ENCODE data around the gene RRP1B.
A peak's percentile ranks its signal among the peaks of the same experiment; 100 is the strongest.
"Not testable (repeated sequence)": the region's sequence is repeated elsewhere in the genome, so short reads cannot be mapped to it uniquely, and the experiment has no call there.

RRP1B gene, protein sequence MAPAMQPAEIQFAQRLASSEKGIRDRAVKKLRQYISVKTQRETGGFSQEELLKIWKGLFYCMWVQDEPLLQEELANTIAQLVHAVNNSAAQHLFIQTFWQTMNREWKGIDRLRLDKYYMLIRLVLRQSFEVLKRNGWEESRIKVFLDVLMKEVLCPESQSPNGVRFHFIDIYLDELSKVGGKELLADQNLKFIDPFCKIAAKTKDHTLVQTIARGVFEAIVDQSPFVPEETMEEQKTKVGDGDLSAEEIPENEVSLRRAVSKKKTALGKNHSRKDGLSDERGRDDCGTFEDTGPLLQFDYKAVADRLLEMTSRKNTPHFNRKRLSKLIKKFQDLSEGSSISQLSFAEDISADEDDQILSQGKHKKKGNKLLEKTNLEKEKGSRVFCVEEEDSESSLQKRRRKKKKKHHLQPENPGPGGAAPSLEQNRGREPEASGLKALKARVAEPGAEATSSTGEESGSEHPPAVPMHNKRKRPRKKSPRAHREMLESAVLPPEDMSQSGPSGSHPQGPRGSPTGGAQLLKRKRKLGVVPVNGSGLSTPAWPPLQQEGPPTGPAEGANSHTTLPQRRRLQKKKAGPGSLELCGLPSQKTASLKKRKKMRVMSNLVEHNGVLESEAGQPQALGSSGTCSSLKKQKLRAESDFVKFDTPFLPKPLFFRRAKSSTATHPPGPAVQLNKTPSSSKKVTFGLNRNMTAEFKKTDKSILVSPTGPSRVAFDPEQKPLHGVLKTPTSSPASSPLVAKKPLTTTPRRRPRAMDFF

GRCh38 chr21:43659136-43660000 is at the start of gene RRP1B, which contains the start of gene HSF2BP:
RRP1B (plus strand) TSS chr21:43659560; CDS start chr21:43659665, 105 bp downstream.
HSF2BP (minus strand) TSS chr21:43659488; CDS start chr21:43658096, 1,392 bp downstream.
- Mint-ChIP-seq H3K27me3 (ENCODE audit: low read depth) (no peaks in the 10 kb centered on the region), H3K36me3 (ENCODE audit: low read depth) (peaks cover 17% of the 10 kb centered on the region), H3K4me3 (peak within 1 kb of the TSS; percentile 94), H3K4me1 (ENCODE audit: low read depth) (peaks cover 38% of the 10 kb centered on the region), H3K9me3 (no peaks in the 10 kb centered on the region), H3K27ac (peak within 1 kb of the TSS; percentile 90)

GRCh38 chr21:43611598-43612369 is 47.6 kb upstream of the RRP1B start:
- Mint-ChIP-seq H3K9me3 (no peaks in the 10 kb centered on the region), H3K27me3 (ENCODE audit: low read depth) (peaks cover 22% of the 10 kb centered on the region), H3K27ac (no peak overlapping the region), H3K4me3 (no peak overlapping the region), H3K4me1 (ENCODE audit: low read depth) (peaks cover 13% of the 10 kb centered on the region), H3K36me3 (ENCODE audit: low read depth) (no peaks in the 10 kb centered on the region)

DNA sequence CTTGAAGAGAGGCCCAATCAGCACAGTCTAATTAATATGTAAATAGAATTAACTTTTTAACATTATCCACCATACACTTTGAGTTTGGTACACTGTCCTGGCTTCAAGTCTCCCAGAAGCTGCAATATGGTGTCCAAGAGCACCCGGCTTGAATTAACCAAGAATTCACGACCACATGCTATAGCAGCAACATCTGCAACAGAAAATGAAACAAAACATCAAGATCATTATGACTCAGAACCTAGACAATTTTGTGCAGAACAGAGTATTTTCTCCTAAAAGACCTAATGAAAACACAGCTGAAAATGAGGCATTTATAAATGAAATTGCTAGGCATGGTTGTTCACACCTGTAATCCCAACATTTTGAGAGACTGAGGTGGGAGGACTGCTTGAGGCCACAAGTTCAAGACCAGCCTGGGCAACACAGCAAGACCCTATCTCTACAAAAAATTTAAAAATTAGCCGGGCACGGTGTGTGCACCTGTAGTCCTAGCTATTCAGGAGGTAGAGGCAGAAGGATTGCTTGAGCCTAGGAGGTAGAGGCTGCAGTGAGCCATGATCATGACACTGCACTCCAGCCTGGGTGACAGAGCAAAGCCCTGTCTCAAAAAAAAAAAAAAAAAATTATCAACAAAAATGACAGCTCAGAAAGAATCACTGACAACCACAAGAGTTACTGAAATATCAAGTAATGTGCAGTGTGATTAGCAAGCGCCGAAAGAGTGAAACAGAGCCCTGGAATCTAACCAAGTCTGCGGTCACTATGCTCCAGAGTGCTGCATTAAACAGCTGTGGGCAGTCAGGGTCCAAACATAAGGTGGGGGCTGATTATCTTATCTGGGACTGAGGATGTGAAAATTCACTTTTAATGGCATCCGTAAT is 45.4 kb upstream of the RRP1B start:
- Mint-ChIP-seq H3K4me1 (ENCODE audit: low read depth) (peaks cover 13% of the 10 kb centered on the region), H3K9me3 (no peaks in the 10 kb centered on the region), H3K4me3 (no peak overlapping the region), H3K27ac (no peak overlapping the region), H3K36me3 (ENCODE audit: low read depth) (no peaks in the 10 kb centered on the region), H3K27me3 (ENCODE audit: low read depth) (peaks cover 9% of the 10 kb centered on the region)

DNA sequence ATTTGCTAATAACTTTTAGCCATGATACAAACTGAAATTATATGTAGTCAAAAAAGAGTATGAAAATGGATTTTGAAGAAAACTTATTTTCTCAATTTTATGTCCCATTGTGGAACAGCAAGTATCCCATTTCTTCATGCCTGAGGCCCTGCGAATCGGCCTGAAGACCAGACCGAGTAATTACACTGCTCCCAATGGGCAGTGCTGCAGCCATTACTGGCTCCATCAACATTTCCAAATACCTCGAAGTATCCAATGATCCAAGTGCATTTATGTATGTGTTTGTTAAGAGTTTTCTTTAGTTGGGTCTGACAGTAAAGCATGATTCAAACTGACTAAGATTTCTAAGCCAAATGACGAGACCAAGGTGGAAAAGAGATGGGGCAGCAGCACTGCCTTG is 44.5 kb upstream of the RRP1B start:
- Mint-ChIP-seq H3K4me3 (no peak overlapping the region), H3K4me1 (ENCODE audit: low read depth) (peaks cover 13% of the 10 kb centered on the region), H3K27me3 (ENCODE audit: low read depth) (peaks cover 3% of the 10 kb centered on the region), H3K9me3 (no peaks in the 10 kb centered on the region), H3K36me3 (ENCODE audit: low read depth) (peaks cover 2% of the 10 kb centered on the region), H3K27ac (no peak overlapping the region)

GRCh38 chr21:43616861-43617260 is 42.5 kb upstream of the RRP1B start:
- not testable (repeated sequence) for H3K27ac Mint-ChIP-seq; H3K4me3 Mint-ChIP-seq; H3K27me3 Mint-ChIP-seq (ENCODE audit: low read depth); H3K9me3 Mint-ChIP-seq; H3K36me3 Mint-ChIP-seq (ENCODE audit: low read depth)
- peaks cover 13% of the 10 kb centered on the region for H3K4me1 Mint-ChIP-seq (ENCODE audit: low read depth)

DNA sequence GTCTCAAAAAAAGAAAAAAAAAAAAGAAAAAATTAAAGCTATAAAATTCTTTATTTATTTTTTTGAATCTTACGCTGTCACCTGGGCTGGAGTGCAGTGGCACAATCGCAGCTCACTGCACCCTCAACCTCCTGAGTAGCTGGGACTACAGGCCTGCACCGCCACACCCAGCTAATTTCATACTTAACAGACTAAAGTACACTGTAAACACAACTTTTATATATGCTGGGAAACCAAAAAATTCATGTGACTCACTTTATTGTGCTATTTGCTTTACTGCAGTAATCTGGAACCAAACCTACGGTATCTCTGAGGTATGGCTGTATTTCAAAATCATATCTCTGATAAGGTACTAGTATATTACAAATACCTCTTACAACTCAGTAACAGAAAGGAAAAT is 40.4 kb upstream of the RRP1B start:
- no peak overlapping the region for H3K4me3 Mint-ChIP-seq

DNA sequence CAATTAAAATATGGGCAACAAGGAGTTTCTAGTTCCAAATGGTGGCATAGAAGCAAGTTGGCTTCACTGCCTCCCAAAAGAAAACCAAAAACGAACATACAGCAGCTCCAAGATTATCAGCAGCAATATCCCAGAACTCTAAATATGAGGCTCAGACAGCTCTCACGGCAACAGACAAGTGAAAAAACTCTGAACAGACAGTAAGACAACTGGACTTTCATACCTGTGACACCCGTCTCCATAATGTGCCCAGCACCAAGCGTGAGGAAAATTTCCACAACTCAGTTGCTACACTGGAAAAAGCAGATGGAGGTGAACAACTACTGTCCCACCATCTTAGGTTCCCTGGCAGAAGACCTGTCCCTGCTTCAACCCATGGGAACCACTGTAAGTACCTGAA is 40.0 kb upstream of the RRP1B start:
- H3K27ac Mint-ChIP-seq, result no peak overlapping the region

More for the DNA sequence above, 40.4 kb upstream of the RRP1B start:
- H3K27ac Mint-ChIP-seq, result no peak overlapping the region
- peaks cover 2% of the 10 kb centered on the region for H3K36me3 Mint-ChIP-seq (ENCODE audit: low read depth)
- H3K9me3 Mint-ChIP-seq, result peaks cover 5% of the 10 kb centered on the region
- H3K4me1 Mint-ChIP-seq (ENCODE audit: low read depth), result peaks cover 1% of the 10 kb centered on the region
- H3K27me3 Mint-ChIP-seq (ENCODE audit: low read depth), result peaks cover 10% of the 10 kb centered on the region

DNA sequence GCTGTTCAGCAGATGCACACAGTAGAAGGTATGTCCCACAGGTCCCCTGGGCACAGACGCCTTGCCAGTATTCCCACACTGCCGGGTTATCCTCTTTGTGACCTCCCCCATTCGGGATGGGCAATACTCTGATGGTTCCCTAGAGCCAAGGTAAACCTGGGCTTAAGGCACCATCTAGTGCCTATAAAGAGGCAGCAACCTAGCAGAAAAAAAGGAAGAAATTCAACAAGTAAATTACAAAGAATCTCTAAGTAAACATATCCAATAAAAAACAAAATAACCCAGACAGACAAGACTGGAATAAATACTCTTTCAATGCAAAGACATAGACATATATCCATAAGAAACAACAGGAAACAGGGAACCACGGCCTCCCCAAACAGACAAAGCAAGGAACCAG is 39.5 kb upstream of the RRP1B start:
- Mint-ChIP-seq H3K4me3 (no peak overlapping the region), H3K27me3 (ENCODE audit: low read depth) (peaks cover 10% of the 10 kb centered on the region), H3K36me3 (ENCODE audit: low read depth) (peaks cover 2% of the 10 kb centered on the region), H3K27ac (no peak overlapping the region), H3K4me1 (ENCODE audit: low read depth) (no peaks in the 10 kb centered on the region), H3K9me3 (peaks cover 5% of the 10 kb centered on the region)

More for the DNA sequence above, 40.0 kb upstream of the RRP1B start:
- H3K4me3 Mint-ChIP-seq, result no peak overlapping the region
- peaks cover 5% of the 10 kb centered on the region for H3K9me3 Mint-ChIP-seq
- H3K4me1 Mint-ChIP-seq (ENCODE audit: low read depth), result no peaks in the 10 kb centered on the region
- H3K27me3 Mint-ChIP-seq (ENCODE audit: low read depth), result peaks cover 10% of the 10 kb centered on the region
- H3K36me3 Mint-ChIP-seq (ENCODE audit: low read depth), result peaks cover 2% of the 10 kb centered on the region

GRCh38 chr21:43622796-43623195 is 36.6 kb upstream of the RRP1B start:
- H3K27me3 Mint-ChIP-seq (ENCODE audit: low read depth), result peaks cover 18% of the 10 kb centered on the region
- H3K4me1 Mint-ChIP-seq (ENCODE audit: low read depth), result no peaks in the 10 kb centered on the region
- H3K36me3 Mint-ChIP-seq (ENCODE audit: low read depth), result peaks cover 2% of the 10 kb centered on the region
- no peak overlapping the region for H3K4me3 Mint-ChIP-seq
- peaks cover 5% of the 10 kb centered on the region for H3K9me3 Mint-ChIP-seq
- H3K27ac Mint-ChIP-seq, result no peak overlapping the region

DNA sequence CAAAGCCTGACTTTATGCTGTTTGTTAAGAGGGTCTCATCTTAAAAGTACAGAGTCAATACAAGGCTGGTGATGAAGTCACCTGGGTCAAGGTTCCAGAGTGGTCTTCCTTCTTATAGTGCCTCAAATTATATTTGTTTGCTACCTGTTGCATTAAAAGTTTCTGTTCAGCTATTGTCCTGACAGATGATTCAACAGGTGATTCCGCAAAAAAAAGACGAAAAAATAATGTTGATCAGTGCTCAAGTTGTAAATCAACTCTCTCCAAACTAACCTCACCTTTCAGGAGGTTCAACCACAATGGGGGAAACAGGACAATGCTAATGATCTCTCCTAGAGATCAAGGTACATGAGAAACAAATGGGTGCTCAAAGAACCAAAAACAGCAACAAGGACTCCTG is 35.8 kb upstream of the RRP1B start:
- H3K4me1 Mint-ChIP-seq (ENCODE audit: low read depth), result no peaks in the 10 kb centered on the region
- peaks cover 25% of the 10 kb centered on the region for H3K27me3 Mint-ChIP-seq (ENCODE audit: low read depth)
- H3K4me3 Mint-ChIP-seq, result no peak overlapping the region
- H3K9me3 Mint-ChIP-seq, result peaks cover 5% of the 10 kb centered on the region
- H3K27ac Mint-ChIP-seq, result no peak overlapping the region
- peaks cover 2% of the 10 kb centered on the region for H3K36me3 Mint-ChIP-seq (ENCODE audit: low read depth)

DNA sequence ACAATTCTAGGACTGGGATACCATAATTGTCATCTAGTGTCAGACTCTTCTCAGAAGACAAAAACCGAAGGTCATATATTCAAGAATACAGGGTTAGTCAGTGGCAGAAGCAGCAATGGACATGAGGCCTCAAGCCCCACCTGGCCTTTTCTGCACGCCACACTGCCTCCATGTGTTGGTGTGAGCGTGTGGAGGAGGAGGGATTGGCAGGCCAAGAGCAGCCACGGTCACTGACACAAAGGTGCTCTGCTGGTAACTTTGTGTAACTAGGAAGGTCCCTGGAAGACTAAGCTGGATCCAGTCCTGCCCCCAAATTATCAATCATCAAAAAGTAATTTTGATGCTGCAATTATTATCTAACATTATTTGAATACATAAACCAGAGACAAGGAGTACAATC is 35.0 kb upstream of the RRP1B start:
- Mint-ChIP-seq H3K9me3 (peaks cover 5% of the 10 kb centered on the region), H3K4me3 (no peak overlapping the region), H3K36me3 (ENCODE audit: low read depth) (no peaks in the 10 kb centered on the region), H3K4me1 (ENCODE audit: low read depth) (no peaks in the 10 kb centered on the region), H3K27me3 (ENCODE audit: low read depth) (peaks cover 28% of the 10 kb centered on the region), H3K27ac (no peak overlapping the region)

- no peak overlapping the region for H3K4me3 Mint-ChIP-seq
- H3K9me3 Mint-ChIP-seq, result no peaks in the 10 kb centered on the region
- no peaks in the 10 kb centered on the region for H3K36me3 Mint-ChIP-seq (ENCODE audit: low read depth)
- no peaks in the 10 kb centered on the region for H3K4me1 Mint-ChIP-seq (ENCODE audit: low read depth)
- H3K27ac Mint-ChIP-seq, result no peak overlapping the region
- peaks cover 34% of the 10 kb centered on the region for H3K27me3 Mint-ChIP-seq (ENCODE audit: low read depth)
These were observed 33.0 kb upstream of the RRP1B start for GRCh38 chr21:43626390-43626789.

GRCh38 chr21:43627527-43627926 is 31.8 kb upstream of the RRP1B start:
- no peak overlapping the region for H3K27ac Mint-ChIP-seq
- peaks cover 30% of the 10 kb centered on the region for H3K27me3 Mint-ChIP-seq (ENCODE audit: low read depth)
- no peaks in the 10 kb centered on the region for H3K36me3 Mint-ChIP-seq (ENCODE audit: low read depth)
- no peaks in the 10 kb centered on the region for H3K4me1 Mint-ChIP-seq (ENCODE audit: low read depth)
- H3K9me3 Mint-ChIP-seq, result no peaks in the 10 kb centered on the region
- no peak overlapping the region for H3K4me3 Mint-ChIP-seq

All from T-helper 1 cell treated with Interleukin-12 subunit alpha and Interleukin-12 subunit beta and Interleukin-4 antibody, amounts not matched to agents 30 μg/mL and 1 μg/mL, for 36 hours (primary cell).